Peyer's patch (tissue), 4 donors: ENCODE measurements around the gene MAN2C1.

Experiments used
- CTCF ChIP-seq, 6 experiments: fragments of 450-650 bp in 4 of 6; fragments of 200-600 bp in 2 of 6; sonication (generic) in 1 of 6; IDR thresholded peaks; one replicate each; pipeline ENCODE4 v1.5.1; 2017 to 2019; ENCODE audit warnings: antibody characterized with exemption in 6 of 6, mild to moderate bottlenecking in 3 of 6, moderate library complexity in 1 of 6
- POLR2A ChIP-seq, 2 donors: fragments of 450-650 bp; IDR thresholded peaks; one replicate each; pipeline ENCODE4 v1.5.1; 2017; ENCODE audit warnings: antibody characterized with exemption in 2 of 2, mild to moderate bottlenecking in 2 of 2, moderate library complexity in 2 of 2

GRCh38 chr15:75363786-75364185, 4.6 kb downstream of the MAN2C1 start:
- TF ChIP-seq CTCF (IDR thresholded peaks at IDR 0.05) (no peak), POLR2A (IDR thresholded peaks at IDR 0.05) (no peak)
